PC-3 (cell line): ENCODE measurements around the gene ALDH2. TPM values are rescaled to one million over a fixed set of nuclear protein-coding genes. Genes with fewer than 3 reads are reported as not detected.
A peak's percentile ranks its signal among the peaks of the same experiment; 100 is the strongest.

Experiments
- ATAC-seq: fragments of 200-7000 bp; cut with Tn5 transposase; 2 replicates; pipeline ENCODE4 v1.9.1; 2020; ENCODE audit warnings: mild to moderate bottlenecking, moderate library complexity
- BruUV-seq: library from RNA; stranded (reverse); fragments of 400-500 nt; replicated peaks from 2 replicates; lab custom pipeline; 2021; lab: Mats Ljungman, UMichigan
- CTCF ChIA-PET: fragments of 300-600 bp; sonication (Branson Sonifier 250); formaldehyde crosslinking; loops from one replicate; lab custom pipeline; 2022; ENCODE audit warnings: antibody characterized with exemption; lab: Charles Lee
- POLR2A ChIA-PET: fragments of 300-600 bp; sonication (Branson Sonifier 250); formaldehyde crosslinking; loops from one replicate; lab custom pipeline; 2022; ENCODE audit warnings: antibody characterized with exemption; ENCODE audit not compliant: unreplicated experiment; lab: Charles Lee
- DNase-seq: peaks from one replicate; pipeline ENCODE4 v3.0.0-alpha.2; 2015
- H2AFZ ChIP-seq: fragments of 300-600 bp; sonication (generic); 2 replicates; pipeline ENCODE4 v1.6.0; 2016; ENCODE audit warnings: antibody characterized with exemption, low read length
- H3F3A ChIP-seq: fragments of 300-600 bp; sonication (generic); one replicate; pipeline ENCODE4 v1.6.0; 2017; ENCODE audit warnings: antibody characterized with exemption, low read length, control low read depth, mild to moderate bottlenecking; ENCODE audit not compliant: unreplicated experiment
- H3K27ac ChIP-seq: fragments of 300-600 bp; sonication (generic); 2 replicates; pipeline ENCODE4 v1.5.1; 2016; ENCODE audit warnings: mild to moderate bottlenecking, low read length
- H3K27me3 ChIP-seq: fragments of 300-600 bp; sonication (generic); 2 replicates; pipeline ENCODE4 v1.6.1; 2016; ENCODE audit warnings: low read length, mixed read lengths
- H3K36me3 ChIP-seq: fragments of 300-600 bp; sonication (generic); 2 replicates; pipeline ENCODE4 v1.6.1; 2016; ENCODE audit warnings: low read depth, mixed run types, low read length, mixed read lengths
- H3K4me1 ChIP-seq: fragments of 300-600 bp; sonication (generic); 2 replicates; pipeline ENCODE4 v1.5.1; 2016; ENCODE audit warnings: low read length; ENCODE audit not compliant: insufficient read depth
- H3K4me2 ChIP-seq: fragments of 300-600 bp; sonication (generic); 2 replicates; pipeline ENCODE4 v1.6.0; 2016; ENCODE audit warnings: low read length
- H3K4me3 ChIP-seq: fragments of 300-600 bp; sonication (generic); 2 replicates; pipeline ENCODE4 v1.5.1; 2016; ENCODE audit warnings: mild to moderate bottlenecking, low read length, mixed read lengths
- H3K79me2 ChIP-seq: fragments of 300-600 bp; sonication (generic); 2 replicates; pipeline ENCODE4 v1.6.1; 2017; ENCODE audit warnings: low read length, mixed read lengths
- H3K9ac ChIP-seq: fragments of 300-600 bp; sonication (generic); 2 replicates; pipeline ENCODE4 v1.6.0; 2016; ENCODE audit warnings: mild to moderate bottlenecking, low read length
- H3K9me2 ChIP-seq: fragments of 300-600 bp; sonication (generic); replicated peaks from 2 replicates; pipeline ENCODE4 v1.6.1; 2016; ENCODE audit warnings: mixed run types, low read length, mixed read lengths
- H3K9me3 ChIP-seq: fragments of 300-600 bp; sonication (generic); 2 replicates; pipeline ENCODE4 v1.6.1; 2016; ENCODE audit warnings: low read length, mixed read lengths
- H4K20me1 ChIP-seq: fragments of 300-600 bp; sonication (generic); 2 replicates; pipeline ENCODE4 v1.6.1; 2016; ENCODE audit warnings: low read length, mixed read lengths
- CTCF ChIP-seq: fragments of 300-600 bp; sonication (generic); conservative IDR thresholded peaks from 2 replicates; pipeline ENCODE4 v1.5.1; 2017; ENCODE audit warnings: antibody characterized with exemption, low read depth, mild to moderate bottlenecking, low read length
- EZH2 ChIP-seq: fragments of 300-600 bp; sonication (generic); IDR thresholded peaks from one replicate; pipeline ENCODE4 v1.6.1; 2017; ENCODE audit warnings: antibody characterized with exemption, mild to moderate bottlenecking, low read length; ENCODE audit not compliant: unreplicated experiment
- EZH2phosphoT487 ChIP-seq: fragments of 300-600 bp; sonication (generic); IDR thresholded peaks from 2 replicates; pipeline ENCODE4 v1.6.1; 2018; ENCODE audit warnings: mild to moderate bottlenecking, antibody characterized with exemption, low read length, borderline replicate concordance
- intact Hi-C: fragments of 100-400 bp; cut with micrococcal nuclease; formaldehyde crosslinking; loops from 2 replicates; pipeline ENCODE4 v1.9.0; 2023
- total RNA-seq: library from RNA; depleted of rRNA; stranded (reverse); fragments of >200 nt; gene quantifications from 2 replicates; pipeline ENCODE4 v1.2.3, GENCODE V29; 2014

ALDH2 gene
- total RNA-seq, 1 experiment from 2014 or later: 2.0 TPM

GRCh38 chr12:111846016-111846415 is 79.3 kb downstream of the ALDH2 start:
- no peak overlapping the region for H3K9ac ChIP-seq
- no peaks in the 10 kb centered on the region for H3K9me3 ChIP-seq
- no TSS peak for BruUV-seq
- no peaks in the 10 kb centered on the region for H3K9me2 ChIP-seq
- intact Hi-C loops: no loop called here
- DNase-seq (no peak), ATAC-seq (no peak)
- TF ChIP-seq CTCF (no peak), EZH2 (no peak), EZH2phosphoT487 (no peak)
- ChIA-PET POLR2A (no interaction called here), CTCF (no interaction called here)
- H4K20me1 ChIP-seq: no peaks in the 10 kb centered on the region
- no peak overlapping the region for H3K4me3 ChIP-seq
- no peak overlapping the region for H3K27ac ChIP-seq
- no peak overlapping the region for H2AFZ ChIP-seq
- H3K4me1 ChIP-seq: peaks cover 14% of the 10 kb centered on the region
- no peak overlapping the region for H3K4me2 ChIP-seq
- H3F3A ChIP-seq: no peaks in the 10 kb centered on the region
- H3K27me3 ChIP-seq: no peaks in the 10 kb centered on the region
- peaks cover 13% of the 10 kb centered on the region for H3K36me3 ChIP-seq
- peaks cover 95% of the 10 kb centered on the region for H3K79me2 ChIP-seq

GRCh38 chr12:111850526-111850925 is 83.8 kb downstream of the ALDH2 start:
- H3K4me3 ChIP-seq: no peak overlapping the region
- H3K9me3 ChIP-seq: no peaks in the 10 kb centered on the region
- no peak overlapping the region for H3K9ac ChIP-seq
- no peak overlapping the region for H3K4me2 ChIP-seq
- H3K4me1 ChIP-seq: peaks cover 5% of the 10 kb centered on the region; the same call in 1 of the 2 replicates
- H3K27me3 ChIP-seq: no peaks in the 10 kb centered on the region
- POLR2A ChIA-PET: interaction anchor here (0.5 to 0.7 kb wide), 2 partner anchors 15 to 165 kb away, joined by 3 to 11 read pairs; partner anchors contain the start of gene BRAP
- intact Hi-C loops: loop anchor here (1.0 kb wide), 1 partner anchor 8 kb away; the partner anchor contains the start of gene MAPKAPK5
- CTCF ChIA-PET: interaction anchor here (0.5 to 1.0 kb wide), 2 partner anchors 38 to 94 kb away, joined by 4 to 5 read pairs; no protein-coding TSS in a partner anchor
- no peak for TF ChIP-seq EZH2
- TF ChIP-seq CTCF: no peak
- TF ChIP-seq EZH2phosphoT487: no peak
- BruUV-seq: no TSS peak
- H4K20me1 ChIP-seq: peaks cover 6% of the 10 kb centered on the region; the same call in 1 of the 2 replicates
- peak overlapping the region; percentile 14 for H3K27ac ChIP-seq
- H2AFZ ChIP-seq: no peak overlapping the region
- no peaks in the 10 kb centered on the region for H3F3A ChIP-seq
- H3K36me3 ChIP-seq: peaks cover 13% of the 10 kb centered on the region
- H3K79me2 ChIP-seq: peaks cover 98% of the 10 kb centered on the region
- H3K9me2 ChIP-seq: no peaks in the 10 kb centered on the region
- ATAC-seq (peak; percentile 93), DNase-seq (peak; percentile 60)

GRCh38 chr12:111858186-111858585 is 91.5 kb downstream of the ALDH2 start:
- H3K9ac ChIP-seq: no peak overlapping the region
- ChIA-PET POLR2A (no interaction called here), CTCF (no interaction called here)
- no peak for DNase-seq
- H3K27ac ChIP-seq: no peak overlapping the region
- no peaks in the 10 kb centered on the region for H3K36me3 ChIP-seq
- no peak overlapping the region for H3K4me2 ChIP-seq
- H3K4me1 ChIP-seq: no peaks in the 10 kb centered on the region
- peaks cover 96% of the 10 kb centered on the region for H3K79me2 ChIP-seq
- TF ChIP-seq CTCF (no peak), EZH2 (no peak), EZH2phosphoT487 (no peak)
- intact Hi-C loops: no loop called here
- H3K27me3 ChIP-seq: no peaks in the 10 kb centered on the region
- no peak overlapping the region for H2AFZ ChIP-seq
- H3K4me3 ChIP-seq: no peak overlapping the region
- no peaks in the 10 kb centered on the region for H3K9me3 ChIP-seq
- H3K9me2 ChIP-seq: no peaks in the 10 kb centered on the region
- peaks cover 13% of the 10 kb centered on the region; the same call in 1 of the 2 replicates for H4K20me1 ChIP-seq
- BruUV-seq: no TSS peak
- no peaks in the 10 kb centered on the region for H3F3A ChIP-seq
- ATAC-seq: no peak
